KMS-11 (cell line): ENCODE data around the gene INSYN2B.

Experiments used
- H2AFZ ChIP-seq: fragments of 200-600 bp; sonication (generic); 2 replicates; pipeline ENCODE4 v1.6.1; 2016; ENCODE audit warnings: antibody characterized with exemption, mixed run types, low read depth
- H3K27ac ChIP-seq: fragments of 200-600 bp; sonication (generic); 2 replicates; pipeline ENCODE4 v1.6.1; 2016; ENCODE audit warnings: mild to moderate bottlenecking, mixed run types
- H3K27me3 ChIP-seq: fragments of 200-600 bp; sonication (generic); 2 replicates; pipeline ENCODE4 v1.6.1; 2017; ENCODE audit warnings: mild to moderate bottlenecking, low read depth, mixed run types, moderate library complexity; ENCODE audit not compliant: insufficient read depth
- H3K36me3 ChIP-seq: fragments of 200-600 bp; sonication (generic); 2 replicates; pipeline ENCODE4 v1.6.1; 2017; ENCODE audit warnings: mild to moderate bottlenecking, mixed run types; ENCODE audit not compliant: insufficient read depth
- H3K4me1 ChIP-seq: fragments of 200-600 bp; sonication (generic); 2 replicates; pipeline ENCODE4 v1.6.1; 2016; ENCODE audit warnings: mild to moderate bottlenecking, low read depth, mixed run types; ENCODE audit not compliant: poor library complexity, severe bottlenecking
- H3K4me2 ChIP-seq: fragments of 200-600 bp; sonication (generic); 2 replicates; pipeline ENCODE4 v1.7.0; 2016; ENCODE audit warnings: mild to moderate bottlenecking, mixed run types
- H3K4me3 ChIP-seq: fragments of 200-600 bp; sonication (generic); IDR thresholded peaks from 2 replicates; pipeline ENCODE4 v1.6.1; 2017; ENCODE audit warnings: low read depth, low read length, mixed read lengths; ENCODE audit not compliant: insufficient read depth
- H3K79me2 ChIP-seq: fragments of 200-600 bp; sonication (generic); 2 replicates; pipeline ENCODE4 v1.6.1; 2016; ENCODE audit warnings: low read depth, mixed run types; ENCODE audit not compliant: insufficient read depth
- H3K9ac ChIP-seq: fragments of 200-600 bp; sonication (generic); 2 replicates; pipeline ENCODE4 v1.6.1; 2016; ENCODE audit warnings: mild to moderate bottlenecking, mixed run types
- H4K20me1 ChIP-seq: fragments of 200-600 bp; sonication (generic); 2 replicates; pipeline ENCODE4 v1.6.1; 2016; ENCODE audit warnings: mild to moderate bottlenecking, mixed run types; ENCODE audit not compliant: insufficient read depth
- TF ChIP-seq, protein P1 (sequence below): fragments of 200-600 bp; sonication (generic); conservative IDR thresholded peaks from 2 replicates; pipeline ENCODE4 v1.6.1; 2017; ENCODE audit warnings: low read depth, mild to moderate bottlenecking, antibody characterized with exemption, low read length, moderate library complexity, mixed read lengths

The INSYN2B gene

GRCh38 chr5:169942181-169942580 lies 38.1 kb downstream of the INSYN2B start:
- Histone ChIP-seq H3K36me3 (no peaks in the 10 kb centered on the region), H3K79me2 (no peaks in the 10 kb centered on the region), H3K27ac (no peak overlapping the region), H4K20me1 (no peaks in the 10 kb centered on the region), H3K4me2 (no peak overlapping the region), H3K4me3 (no peak overlapping the region), H3K9ac (no peak overlapping the region), H3K4me1 (no peaks in the 10 kb centered on the region), H3K27me3 (no peaks in the 10 kb centered on the region), H2AFZ (no peak overlapping the region)
- TF ChIP-seq, protein P1, sequence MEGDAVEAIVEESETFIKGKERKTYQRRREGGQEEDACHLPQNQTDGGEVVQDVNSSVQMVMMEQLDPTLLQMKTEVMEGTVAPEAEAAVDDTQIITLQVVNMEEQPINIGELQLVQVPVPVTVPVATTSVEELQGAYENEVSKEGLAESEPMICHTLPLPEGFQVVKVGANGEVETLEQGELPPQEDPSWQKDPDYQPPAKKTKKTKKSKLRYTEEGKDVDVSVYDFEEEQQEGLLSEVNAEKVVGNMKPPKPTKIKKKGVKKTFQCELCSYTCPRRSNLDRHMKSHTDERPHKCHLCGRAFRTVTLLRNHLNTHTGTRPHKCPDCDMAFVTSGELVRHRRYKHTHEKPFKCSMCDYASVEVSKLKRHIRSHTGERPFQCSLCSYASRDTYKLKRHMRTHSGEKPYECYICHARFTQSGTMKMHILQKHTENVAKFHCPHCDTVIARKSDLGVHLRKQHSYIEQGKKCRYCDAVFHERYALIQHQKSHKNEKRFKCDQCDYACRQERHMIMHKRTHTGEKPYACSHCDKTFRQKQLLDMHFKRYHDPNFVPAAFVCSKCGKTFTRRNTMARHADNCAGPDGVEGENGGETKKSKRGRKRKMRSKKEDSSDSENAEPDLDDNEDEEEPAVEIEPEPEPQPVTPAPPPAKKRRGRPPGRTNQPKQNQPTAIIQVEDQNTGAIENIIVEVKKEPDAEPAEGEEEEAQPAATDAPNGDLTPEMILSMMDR: no peak

- no peak overlapping the region for H3K4me3 ChIP-seq
- no peaks in the 10 kb centered on the region for H3K79me2 ChIP-seq
- H3K4me1 ChIP-seq: no peaks in the 10 kb centered on the region
- no peak overlapping the region for H2AFZ ChIP-seq
- no peak overlapping the region for H3K4me2 ChIP-seq
- H3K27ac ChIP-seq: no peak overlapping the region
- H4K20me1 ChIP-seq: no peaks in the 10 kb centered on the region
- no peaks in the 10 kb centered on the region for H3K27me3 ChIP-seq
- TF ChIP-seq, protein P1: no peak
- H3K36me3 ChIP-seq: no peaks in the 10 kb centered on the region
- no peak overlapping the region for H3K9ac ChIP-seq
These were observed 38.8 kb downstream of the INSYN2B start for GRCh38 chr5:169941542-169941941.

GRCh38 chr5:169939731-169940130 lies 40.6 kb downstream of the INSYN2B start:
- Histone ChIP-seq H3K9ac (no peak overlapping the region), H3K36me3 (no peaks in the 10 kb centered on the region), H3K27me3 (no peaks in the 10 kb centered on the region), H3K4me1 (no peaks in the 10 kb centered on the region), H3K79me2 (no peaks in the 10 kb centered on the region), H2AFZ (no peak overlapping the region), H3K4me2 (no peak overlapping the region), H3K4me3 (no peak overlapping the region), H3K27ac (no peak overlapping the region), H4K20me1 (no peaks in the 10 kb centered on the region)
- TF ChIP-seq, protein P1: no peak

GRCh38 chr5:169938439-169938838 lies 41.9 kb downstream of the INSYN2B start:
- Histone ChIP-seq H3K27ac (no peak overlapping the region), H3K9ac (no peak overlapping the region), H3K4me1 (no peaks in the 10 kb centered on the region), H3K4me3 (no peak overlapping the region), H3K79me2 (no peaks in the 10 kb centered on the region), H2AFZ (no peak overlapping the region), H4K20me1 (no peaks in the 10 kb centered on the region), H3K27me3 (no peaks in the 10 kb centered on the region), H3K36me3 (no peaks in the 10 kb centered on the region), H3K4me2 (no peak overlapping the region)
- TF ChIP-seq, protein P1: no peak
